HG03439 (cell line): ENCODE results near the gene FMN1.
A peak's percentile ranks its signal among the peaks of the same experiment; 100 is the strongest.

ENCODE experiments used
- ATAC-seq: cut with Tn5 transposase; IDR thresholded peaks from one replicate; pipeline ENCODE4 v1.9.1; 2021; ENCODE audit warnings: mild to moderate bottlenecking, moderate library complexity; ENCODE audit not compliant: unreplicated experiment

Gene FMN1

GRCh38 chr15:32941823-32942222 lies 252.7 kb downstream of the FMN1 start:
- ATAC-seq, result no peak

- no peak for ATAC-seq
These were observed 257.5 kb downstream of the FMN1 start for GRCh38 chr15:32936976-32937375.

- no peak for ATAC-seq
These were observed 258.1 kb downstream of the FMN1 start for GRCh38 chr15:32936283-32936918.

GRCh38 chr15:32935139-32935538 lies 259.4 kb downstream of the FMN1 start:
- no peak for ATAC-seq

GRCh38 chr15:32933236-32933635 lies 261.3 kb downstream of the FMN1 start:
- ATAC-seq, result no peak

GRCh38 chr15:32928876-32929275 lies 265.6 kb downstream of the FMN1 start:
- no peak for ATAC-seq

GRCh38 chr15:32927124-32927523 lies 267.4 kb downstream of the FMN1 start:
- ATAC-seq, result no peak

GRCh38 chr15:32923176-32923575 lies 271.3 kb downstream of the FMN1 start:
- ATAC-seq, result no peak

GRCh38 chr15:32922541-32922940 lies 272.0 kb downstream of the FMN1 start:
- no peak for ATAC-seq

GRCh38 chr15:32919749-32920414 lies 274.6 kb downstream of the FMN1 start:
- no peak for ATAC-seq

GRCh38 chr15:32918547-32918946 lies 276.0 kb downstream of the FMN1 start:
- no peak for ATAC-seq

- no peak for ATAC-seq
These were observed 283.7 kb downstream of the FMN1 start for GRCh38 chr15:32910839-32911238.

GRCh38 chr15:32909431-32909830 lies 285.1 kb downstream of the FMN1 start:
- no peak for ATAC-seq

GRCh38 chr15:32908872-32909271 lies 285.6 kb downstream of the FMN1 start:
- ATAC-seq, result peak; percentile 6

- ATAC-seq, result peak; percentile 91
These were observed 286.2 kb downstream of the FMN1 start for GRCh38 chr15:32908135-32908801.

GRCh38 chr15:32905481-32905880 lies 289.0 kb downstream of the FMN1 start:
- ATAC-seq, result no peak

GRCh38 chr15:32904448-32904847 lies 290.1 kb downstream of the FMN1 start:
- no peak for ATAC-seq

- no peak for ATAC-seq
These were observed 290.8 kb downstream of the FMN1 start for GRCh38 chr15:32903591-32904290.

- no peak for ATAC-seq
These were observed 292.5 kb downstream of the FMN1 start for GRCh38 chr15:32901995-32902394.

- no peak for ATAC-seq
These were observed 293.3 kb downstream of the FMN1 start for GRCh38 chr15:32901192-32901591.

- no peak for ATAC-seq
These were observed 295.4 kb downstream of the FMN1 start for GRCh38 chr15:32899126-32899596.
